ENCODE measurements around the gene RAB1B.

DNA sequence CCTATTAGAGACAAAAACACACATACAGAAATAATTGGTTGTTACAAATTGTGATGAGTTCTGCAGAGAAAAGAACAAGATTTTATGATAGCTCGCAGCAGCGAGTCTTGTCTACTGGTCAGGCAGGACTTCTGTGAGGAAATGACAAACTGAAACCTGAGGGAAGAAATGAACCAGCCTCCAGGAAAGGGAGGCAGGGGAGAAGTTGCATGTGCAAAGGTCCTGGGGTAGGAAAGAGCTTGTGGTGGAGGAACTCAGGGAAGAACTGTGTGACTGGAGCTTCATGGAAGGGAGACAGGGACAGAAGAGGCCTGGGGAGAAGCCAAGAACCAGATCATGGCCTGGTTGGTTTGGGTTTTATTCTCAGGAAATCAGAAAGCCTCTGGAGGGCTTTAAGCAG, 9.2 kb upstream of the RAB1B start:
- TF ChIP-seq EZH2 (IDR thresholded peaks at IDR 0.05; ENCODE audit: insufficient read depth, poor library complexity, severe bottlenecking) (no peak), EZH2phosphoT487 (IDR thresholded peaks at IDR 0.05; ENCODE audit: insufficient read depth, low read depth) (no peak)

All from GM23248 (cell line).